ENCODE data around the gene ZNF521. TPM values are rescaled to one million over a fixed set of nuclear protein-coding genes. Genes with fewer than 3 reads are reported as not detected.

ZNF521 gene
- total and polyA plus RNA-seq, 2 of the 13 experiments (the other 11 are each of a cell fraction or from before 2014, with no cell fraction given), result 0.02 TPM; not detected in 1

DNA sequence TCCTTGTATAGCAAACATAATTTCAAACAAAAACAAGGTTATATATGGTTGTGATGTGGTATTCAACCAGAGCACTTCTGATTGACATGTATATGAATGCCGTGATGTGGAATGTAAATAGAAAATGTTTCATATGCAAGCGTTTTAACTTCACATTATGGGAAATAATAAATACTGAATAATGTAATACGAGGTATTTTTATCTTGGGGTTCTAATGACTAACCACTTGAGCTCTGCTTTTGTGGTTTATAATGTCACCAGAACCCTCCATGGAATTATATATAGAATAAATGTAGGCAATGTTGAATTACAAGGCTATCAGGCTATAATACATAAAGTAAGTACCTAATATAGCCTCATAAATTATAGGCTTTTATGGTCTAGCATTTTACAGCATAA, 72.4 kb downstream of the ZNF521 start (continued):
- no peak for TF ChIP-seq JUNB (CRISPR knock-in tag; IDR thresholded peaks at IDR 0.05; ENCODE audit: borderline replicate concordance)
- no peak for TF ChIP-seq PAWR (CRISPR knock-in tag; IDR thresholded peaks at IDR 0.05; ENCODE audit: borderline replicate concordance)

DNA sequence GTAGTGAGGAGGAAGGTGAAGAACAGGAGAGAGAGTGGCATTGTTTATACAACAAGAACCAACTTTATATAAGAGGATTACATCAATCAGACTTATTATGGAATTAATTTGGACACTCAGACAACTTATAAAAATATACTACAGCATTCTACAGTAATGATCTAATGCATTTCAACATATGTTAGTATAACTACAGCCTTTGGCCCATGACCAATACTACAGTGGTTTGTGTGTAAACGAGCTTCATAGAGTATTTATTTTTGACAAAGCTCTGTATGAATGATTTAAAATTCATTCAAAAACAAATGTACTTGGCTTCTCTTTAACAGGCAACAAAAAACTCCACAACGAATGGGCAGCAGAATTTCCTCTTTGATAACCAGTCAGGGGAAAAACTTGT, 72.8 kb downstream of the ZNF521 start:
- ChIA-PET POLR2A (no interaction called here), CTCF (ENCODE audit: low intra/inter-chr PET ratio, low total read pairs) (no interaction called here)
- 0% methylated on average over 2 of the region's 2 CpGs for WGBS (ENCODE audit: low lambda C conversion rate)
- H2AFZ ChIP-seq (ENCODE audit: low read length), result no peak overlapping the region
- FAIRE-seq (no peak), ATAC-seq (no peak), DNase-seq (ENCODE audit: low spot score) (no peak)
- no peaks in the 10 kb centered on the region for H3K79me2 ChIP-seq (ENCODE audit: insufficient read depth, low read length)
- H3K27me3 ChIP-seq (ENCODE audit: control insufficient read depth in 1 of 2, insufficient read depth in 2 of 2, low read length in 2 of 2), result no peaks in the 10 kb centered on the region
- no peak overlapping the region for H3K27ac ChIP-seq (ENCODE audit: extremely low read length, insufficient read depth, low read length)
- H3K4me3 ChIP-seq (replicated peaks in 1 of 3; ENCODE audit: insufficient read depth in 1 of 3, low read depth in 2 of 3, low read length in 3 of 3), result no peak overlapping the region
- H3K36me3 ChIP-seq (replicated peaks in 1 of 2; ENCODE audit: control insufficient read depth in 1 of 2, insufficient read depth in 2 of 2, low read length in 2 of 2), result no peaks in the 10 kb centered on the region
- H3K4me1 ChIP-seq (ENCODE audit: insufficient read depth, low read length), result no peaks in the 10 kb centered on the region
- intact Hi-C loops (cut with micrococcal nuclease; ENCODE audit: unreplicated experiment), result no loop called here
- H3K9ac ChIP-seq (ENCODE audit: insufficient read depth, low read depth, low read length), result no peak overlapping the region
- no peak overlapping the region for H3K4me2 ChIP-seq (ENCODE audit: low read depth, low read length)
- TF ChIP-seq, protein P1, sequence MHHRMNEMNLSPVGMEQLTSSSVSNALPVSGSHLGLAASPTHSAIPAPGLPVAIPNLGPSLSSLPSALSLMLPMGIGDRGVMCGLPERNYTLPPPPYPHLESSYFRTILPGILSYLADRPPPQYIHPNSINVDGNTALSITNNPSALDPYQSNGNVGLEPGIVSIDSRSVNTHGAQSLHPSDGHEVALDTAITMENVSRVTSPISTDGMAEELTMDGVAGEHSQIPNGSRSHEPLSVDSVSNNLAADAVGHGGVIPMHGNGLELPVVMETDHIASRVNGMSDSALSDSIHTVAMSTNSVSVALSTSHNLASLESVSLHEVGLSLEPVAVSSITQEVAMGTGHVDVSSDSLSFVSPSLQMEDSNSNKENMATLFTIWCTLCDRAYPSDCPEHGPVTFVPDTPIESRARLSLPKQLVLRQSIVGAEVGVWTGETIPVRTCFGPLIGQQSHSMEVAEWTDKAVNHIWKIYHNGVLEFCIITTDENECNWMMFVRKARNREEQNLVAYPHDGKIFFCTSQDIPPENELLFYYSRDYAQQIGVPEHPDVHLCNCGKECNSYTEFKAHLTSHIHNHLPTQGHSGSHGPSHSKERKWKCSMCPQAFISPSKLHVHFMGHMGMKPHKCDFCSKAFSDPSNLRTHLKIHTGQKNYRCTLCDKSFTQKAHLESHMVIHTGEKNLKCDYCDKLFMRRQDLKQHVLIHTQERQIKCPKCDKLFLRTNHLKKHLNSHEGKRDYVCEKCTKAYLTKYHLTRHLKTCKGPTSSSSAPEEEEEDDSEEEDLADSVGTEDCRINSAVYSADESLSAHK (CRISPR knock-in tag; IDR thresholded peaks at IDR 0.05; ENCODE audit: borderline replicate concordance), result no peak
- TF ChIP-seq ZNF629 (CRISPR knock-in tag; conservative IDR thresholded peaks at IDR 0.05) (no peak), MBD4 (IDR thresholded peaks at IDR 0.05; ENCODE audit: borderline replicate concordance, low read length) (no peak), ZNF24 (IDR thresholded peaks at IDR 0.05) (no peak), ZNF709 (CRISPR knock-in tag; IDR thresholded peaks at IDR 0.05) (no peak), SIX1 (CRISPR knock-in tag; IDR thresholded peaks at IDR 0.05; ENCODE audit: borderline replicate concordance) (no peak), CREBL2 (CRISPR knock-in tag; IDR thresholded peaks at IDR 0.05; ENCODE audit: borderline replicate concordance) (no peak), ZNF598 (CRISPR knock-in tag; IDR thresholded peaks at IDR 0.05; ENCODE audit: borderline replicate concordance) (no peak), ARID2 (CRISPR knock-in tag; IDR thresholded peaks at IDR 0.05; ENCODE audit: borderline replicate concordance) (no peak), ZNF672 (CRISPR knock-in tag; IDR thresholded peaks at IDR 0.05) (no peak), ZMYM2 (CRISPR knock-in tag; IDR thresholded peaks at IDR 0.05) (no peak)
- TF ChIP-seq, protein P2, sequence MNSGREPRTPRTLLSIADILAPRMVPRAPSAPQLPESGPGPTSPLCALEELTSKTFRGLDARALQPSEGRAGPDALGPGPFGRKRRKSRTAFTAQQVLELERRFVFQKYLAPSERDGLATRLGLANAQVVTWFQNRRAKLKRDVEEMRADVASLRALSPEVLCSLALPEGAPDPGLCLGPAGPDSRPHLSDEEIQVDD (CRISPR knock-in tag; IDR thresholded peaks at IDR 0.05; ENCODE audit: borderline replicate concordance), result no peak
- no peaks in the 10 kb centered on the region for H4K20me1 ChIP-seq (ENCODE audit: insufficient read depth, low read length)
- in situ Hi-C loops (cut with HindIII; ENCODE audit: extremely low pct_ligation_motif_present, low pct_unique_long_range_greater_than_20kb), result no loop called here
- no peaks in the 10 kb centered on the region for H3K9me3 ChIP-seq (ENCODE audit: low read length)
- BruUV-seq (replicated peaks), result no TSS peak
